Measurements from ENCODE around the gene CCR5AS.

DNA sequence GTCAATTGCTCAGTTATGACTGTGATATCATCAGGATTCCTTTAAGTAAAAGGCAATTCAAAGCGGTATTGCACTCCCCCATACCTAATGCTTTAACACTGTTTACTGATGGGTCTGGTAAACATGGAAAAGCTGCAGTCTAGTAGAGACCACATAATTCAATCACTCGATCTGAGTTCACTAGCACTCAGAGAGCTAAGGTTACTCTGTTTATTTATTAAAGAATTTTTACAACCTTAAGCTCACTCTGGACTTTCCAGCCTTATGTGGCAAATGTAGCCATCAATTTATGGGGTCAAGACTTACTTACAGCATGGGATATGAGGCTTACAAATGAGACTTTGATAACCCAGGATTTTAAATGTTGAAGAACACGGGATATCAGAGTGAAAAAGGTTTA lies 71.3 kb downstream of the CCR5AS start:
- TF ChIP-seq POLR2A (IDR thresholded peaks at IDR 0.05) (no peak), POLR2AphosphoS5 (IDR thresholded peaks at IDR 0.05) (no peak)
- TF ChIP-seq, protein P1, sequence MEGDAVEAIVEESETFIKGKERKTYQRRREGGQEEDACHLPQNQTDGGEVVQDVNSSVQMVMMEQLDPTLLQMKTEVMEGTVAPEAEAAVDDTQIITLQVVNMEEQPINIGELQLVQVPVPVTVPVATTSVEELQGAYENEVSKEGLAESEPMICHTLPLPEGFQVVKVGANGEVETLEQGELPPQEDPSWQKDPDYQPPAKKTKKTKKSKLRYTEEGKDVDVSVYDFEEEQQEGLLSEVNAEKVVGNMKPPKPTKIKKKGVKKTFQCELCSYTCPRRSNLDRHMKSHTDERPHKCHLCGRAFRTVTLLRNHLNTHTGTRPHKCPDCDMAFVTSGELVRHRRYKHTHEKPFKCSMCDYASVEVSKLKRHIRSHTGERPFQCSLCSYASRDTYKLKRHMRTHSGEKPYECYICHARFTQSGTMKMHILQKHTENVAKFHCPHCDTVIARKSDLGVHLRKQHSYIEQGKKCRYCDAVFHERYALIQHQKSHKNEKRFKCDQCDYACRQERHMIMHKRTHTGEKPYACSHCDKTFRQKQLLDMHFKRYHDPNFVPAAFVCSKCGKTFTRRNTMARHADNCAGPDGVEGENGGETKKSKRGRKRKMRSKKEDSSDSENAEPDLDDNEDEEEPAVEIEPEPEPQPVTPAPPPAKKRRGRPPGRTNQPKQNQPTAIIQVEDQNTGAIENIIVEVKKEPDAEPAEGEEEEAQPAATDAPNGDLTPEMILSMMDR (IDR thresholded peaks at IDR 0.05): no peak
